Measurements from ENCODE around the gene ZNF219. TPM values are rescaled to one million over a fixed set of nuclear protein-coding genes. Genes with fewer than 3 reads are reported as not detected.

ZNF219 gene
- total RNA-seq, 4 donors from 2014 or later, result 68.4 to 135 (median 94.5) TPM

DNA sequence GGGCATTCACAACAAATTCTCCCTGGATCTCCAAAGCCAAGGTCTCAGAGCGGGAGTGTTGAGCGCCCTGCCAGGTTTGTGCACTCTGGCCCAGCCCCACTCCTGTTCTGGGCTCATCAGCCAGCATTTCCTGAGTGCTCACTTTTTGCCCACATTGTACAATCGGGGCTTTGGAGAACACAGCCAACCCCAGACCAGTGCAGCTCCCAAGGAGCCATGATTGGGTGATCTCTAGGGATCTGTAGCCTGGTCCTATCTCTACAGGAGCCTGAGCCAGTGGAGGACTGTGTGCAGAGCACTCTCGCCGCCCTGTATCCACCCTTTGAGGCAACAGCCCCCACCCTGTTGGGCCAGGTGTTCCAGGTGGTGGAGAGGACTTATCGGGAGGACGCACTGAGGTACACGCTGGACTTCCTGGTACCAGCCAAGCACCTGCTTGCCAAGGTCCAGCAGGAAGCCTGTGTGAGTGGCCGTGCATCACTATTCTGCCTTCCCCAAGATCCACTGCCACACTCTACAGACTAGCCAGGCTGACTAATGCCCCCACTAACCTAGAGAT is 25.6 kb downstream of the ZNF219 start:
- H3K27ac ChIP-seq, result peak overlapping the region; percentile 92 to 96 (median 92)
- peaks cover 20 to 44% (median 28%) of the 10 kb centered on the region in 4 donors for H3K4me1 ChIP-seq
- in situ Hi-C loops (cut with MboI; ENCODE audit: low pct_ligation_motif_present in 1 of 4, low pct_unique_long_range_greater_than_20kb in 1 of 4, low sequenced_read_pairs in 3 of 4) (no loop called here), intact Hi-C loops (cut with DNase I; ENCODE audit: low total_unique reads) (no loop called here)
- peak; percentile 68 for DNase-seq
- 61% methylated on average over 9 of the region's 9 CpGs; no CpG with 5 or more reads in 1 of the 2 donors for WGBS, 2 donors (ENCODE audit: low coverage in 1 of 2)
- H3K4me3 ChIP-seq, result no peak overlapping the region
- no peaks in the 10 kb centered on the region for H3K27me3 ChIP-seq
- no peaks in the 10 kb centered on the region for H3K9me3 ChIP-seq
- H3K36me3 ChIP-seq, result peaks cover 0 to 9% (median 4%) of the 10 kb centered on the region in 4 donors
- peak; percentile 10 for TF ChIP-seq POLR2A (IDR thresholded peaks at IDR 0.05)
- TF ChIP-seq EP300 (IDR thresholded peaks at IDR 0.05; ENCODE audit: low read depth), result no peak
- TF ChIP-seq POLR2AphosphoS5 (IDR thresholded peaks at IDR 0.05), result peak in 1 of 3 donors; percentile 43

DNA sequence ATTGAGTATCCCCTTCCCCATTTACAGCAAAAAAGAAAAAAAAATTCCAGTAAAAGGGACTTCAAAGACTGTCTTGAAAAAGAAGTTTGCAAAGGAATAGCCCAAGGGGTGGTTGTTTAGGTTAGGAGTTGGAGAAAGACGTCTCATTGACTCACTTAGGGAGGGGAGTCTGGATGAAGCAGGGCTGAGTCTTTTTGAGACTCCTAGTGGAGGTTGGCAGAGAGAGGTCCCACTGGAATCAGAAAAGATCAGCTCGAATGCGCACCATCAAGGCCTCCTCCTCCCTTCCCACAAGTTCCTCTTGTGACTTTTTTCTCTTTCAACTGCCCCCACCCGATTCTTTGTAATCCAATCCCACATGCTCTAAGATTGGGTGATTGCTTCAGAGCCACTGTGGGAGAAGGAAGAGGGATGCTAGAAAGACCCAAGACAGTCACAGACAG is 26.4 kb downstream of the ZNF219 start:
- H3K4me1 ChIP-seq, result peaks cover 20 to 44% (median 28%) of the 10 kb centered on the region in 4 donors
- no peak for DNase-seq
- intact Hi-C loops (cut with DNase I; ENCODE audit: low total_unique reads) (no loop called here), in situ Hi-C loops (cut with MboI; ENCODE audit: low pct_ligation_motif_present in 1 of 4, low pct_unique_long_range_greater_than_20kb in 1 of 4, low sequenced_read_pairs in 3 of 4) (no loop called here)
- peak overlapping the region; percentile 92 to 96 (median 92) for H3K27ac ChIP-seq
- peaks cover 0 to 9% (median 4%) of the 10 kb centered on the region in 4 donors for H3K36me3 ChIP-seq
- TF ChIP-seq, protein P1, sequence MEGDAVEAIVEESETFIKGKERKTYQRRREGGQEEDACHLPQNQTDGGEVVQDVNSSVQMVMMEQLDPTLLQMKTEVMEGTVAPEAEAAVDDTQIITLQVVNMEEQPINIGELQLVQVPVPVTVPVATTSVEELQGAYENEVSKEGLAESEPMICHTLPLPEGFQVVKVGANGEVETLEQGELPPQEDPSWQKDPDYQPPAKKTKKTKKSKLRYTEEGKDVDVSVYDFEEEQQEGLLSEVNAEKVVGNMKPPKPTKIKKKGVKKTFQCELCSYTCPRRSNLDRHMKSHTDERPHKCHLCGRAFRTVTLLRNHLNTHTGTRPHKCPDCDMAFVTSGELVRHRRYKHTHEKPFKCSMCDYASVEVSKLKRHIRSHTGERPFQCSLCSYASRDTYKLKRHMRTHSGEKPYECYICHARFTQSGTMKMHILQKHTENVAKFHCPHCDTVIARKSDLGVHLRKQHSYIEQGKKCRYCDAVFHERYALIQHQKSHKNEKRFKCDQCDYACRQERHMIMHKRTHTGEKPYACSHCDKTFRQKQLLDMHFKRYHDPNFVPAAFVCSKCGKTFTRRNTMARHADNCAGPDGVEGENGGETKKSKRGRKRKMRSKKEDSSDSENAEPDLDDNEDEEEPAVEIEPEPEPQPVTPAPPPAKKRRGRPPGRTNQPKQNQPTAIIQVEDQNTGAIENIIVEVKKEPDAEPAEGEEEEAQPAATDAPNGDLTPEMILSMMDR (IDR thresholded peaks at IDR 0.05), result no peak
- TF ChIP-seq POLR2AphosphoS5 (IDR thresholded peaks at IDR 0.05), result no peak
- TF ChIP-seq POLR2A (IDR thresholded peaks at IDR 0.05), result no peak
- 29 to 39% methylated on average over 4 of the region's 4 CpGs for WGBS, 2 donors (ENCODE audit: low coverage in 1 of 2)
- H3K27me3 ChIP-seq, result no peaks in the 10 kb centered on the region
- H3K4me3 ChIP-seq, result peak overlapping the region in 2 of 4 donors; percentile 65 to 90
- no peaks in the 10 kb centered on the region for H3K9me3 ChIP-seq

DNA sequence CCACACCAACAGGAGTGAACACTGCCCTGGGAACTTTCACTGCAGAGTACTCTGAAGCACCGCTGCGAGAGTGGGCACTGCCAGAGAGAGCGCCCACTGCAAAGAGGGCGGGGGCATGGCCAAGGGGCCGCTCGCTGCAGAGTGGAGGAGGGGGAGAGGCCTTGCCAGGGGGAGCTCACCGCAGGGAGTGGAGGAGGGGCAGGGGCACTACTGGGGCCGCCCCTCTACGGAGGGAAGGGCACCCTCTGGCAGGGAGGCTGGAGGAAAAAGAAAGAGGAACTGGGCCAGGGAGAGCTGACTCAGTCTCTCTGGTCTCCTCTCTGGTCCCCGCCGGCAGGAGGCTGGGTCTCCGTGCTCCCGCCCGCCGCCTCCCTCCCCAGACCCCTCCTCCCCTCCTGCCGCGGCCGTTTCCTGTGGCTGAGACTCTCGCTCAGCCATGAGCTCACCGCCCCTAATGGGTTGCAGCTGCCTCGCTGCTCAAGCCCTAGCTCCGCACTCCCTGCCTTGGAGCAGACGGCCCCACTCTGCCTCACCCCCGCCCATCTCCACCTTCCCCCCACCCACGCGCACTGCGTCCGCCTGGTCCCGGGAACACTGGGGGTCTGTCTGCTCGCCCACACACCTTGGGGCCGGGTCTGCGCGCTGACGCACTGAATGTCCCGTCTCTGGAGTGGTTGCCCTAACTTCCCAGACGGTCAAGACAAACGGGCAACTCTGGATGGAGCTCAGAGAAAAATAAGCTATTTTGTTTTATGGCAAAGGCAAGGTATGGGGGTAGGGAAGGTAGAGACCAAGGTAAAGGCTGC is 27.0 kb downstream of the ZNF219 start:
- intact Hi-C loops (cut with DNase I; ENCODE audit: low total_unique reads), result no loop called here
- TF ChIP-seq POLR2A (IDR thresholded peaks at IDR 0.05), result peak; percentile 39
- TF ChIP-seq, protein P1 (IDR thresholded peaks at IDR 0.05), result peak in 1 of 5 experiments; percentile 3
- peak; percentile 47 to 64 (median 58) for TF ChIP-seq POLR2AphosphoS5 (IDR thresholded peaks at IDR 0.05)
- no peak for TF ChIP-seq EP300 (IDR thresholded peaks at IDR 0.05; ENCODE audit: low read depth)
- 1% methylated on average over 32 of the region's 37 CpGs; no CpG with 5 or more reads in 1 of the 2 donors for WGBS, 2 donors (ENCODE audit: low coverage in 1 of 2)

DNA sequence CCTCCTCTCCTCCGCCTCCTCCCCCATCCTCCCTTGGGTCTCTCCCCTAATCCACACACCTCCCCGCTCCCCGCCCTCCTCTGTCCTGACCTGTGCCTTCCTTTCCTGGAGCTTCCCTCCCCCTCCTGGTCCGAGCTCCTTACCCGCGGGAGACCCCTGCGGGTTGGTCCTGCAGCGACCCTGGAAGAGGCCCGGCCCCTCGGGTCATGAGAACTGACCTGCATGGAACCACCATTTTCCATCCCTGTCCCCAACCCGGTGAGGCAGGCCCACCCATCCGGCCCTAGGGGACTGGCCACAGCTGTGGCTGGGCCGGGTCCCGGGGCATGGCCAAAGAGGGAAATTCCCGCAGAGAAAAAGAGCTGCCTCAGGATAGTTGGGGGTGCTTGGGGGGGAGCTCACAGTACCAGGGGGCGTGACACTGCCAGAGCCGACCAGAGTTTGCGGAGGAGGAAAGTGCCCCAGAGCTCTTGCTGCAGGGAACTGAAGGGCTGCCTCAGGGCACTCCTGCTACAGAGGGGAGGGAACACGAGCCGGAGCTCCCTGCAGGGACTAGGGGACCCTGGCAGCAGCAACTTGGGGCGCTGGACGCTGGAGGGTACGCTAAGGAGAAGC is 27.7 kb downstream of the ZNF219 start:
- peak overlapping the region; percentile 50 to 90 (median 70) for H3K4me3 ChIP-seq
- in situ Hi-C loops (cut with MboI; ENCODE audit: low pct_ligation_motif_present in 1 of 4, low pct_unique_long_range_greater_than_20kb in 1 of 4, low sequenced_read_pairs in 3 of 4), result no loop called here
- H3K27ac ChIP-seq, result peak overlapping the region; percentile 92 to 96 (median 92)
- intact Hi-C loops (cut with DNase I; ENCODE audit: low total_unique reads), result no loop called here
- no peaks in the 10 kb centered on the region for H3K9me3 ChIP-seq
- peaks cover 20 to 44% (median 28%) of the 10 kb centered on the region in 4 donors for H3K4me1 ChIP-seq
- TF ChIP-seq, protein P1 (IDR thresholded peaks at IDR 0.05), result peak in 1 of 5 experiments; percentile 31
- TF ChIP-seq POLR2A (IDR thresholded peaks at IDR 0.05) (no peak), EP300 (IDR thresholded peaks at IDR 0.05; ENCODE audit: low read depth) (no peak), POLR2AphosphoS5 (IDR thresholded peaks at IDR 0.05) (no peak)
- no peaks in the 10 kb centered on the region for H3K27me3 ChIP-seq
- WGBS, 2 donors (ENCODE audit: low coverage in 1 of 2), result 0 to 1% methylated on average over 3 to 22 of the region's 23 CpGs
- no peaks in the 10 kb centered on the region for H3K36me3 ChIP-seq
- DNase-seq, result peak; percentile 74

More for the DNA sequence above, 27.0 kb downstream of the ZNF219 start:
- Histone ChIP-seq H3K36me3 (peaks cover 0 to 4% (median 2%) of the 10 kb centered on the region in 4 donors), H3K4me3 (peak overlapping the region; percentile 50 to 90 (median 70)), H3K27ac (peak overlapping the region; percentile 92 to 96 (median 92)), H3K9me3 (no peaks in the 10 kb centered on the region), H3K4me1 (peaks cover 20 to 44% (median 28%) of the 10 kb centered on the region in 4 donors), H3K27me3 (no peaks in the 10 kb centered on the region)
- peak; percentile 85 for DNase-seq
- in situ Hi-C loops (cut with MboI; ENCODE audit: low pct_ligation_motif_present in 1 of 4, low pct_unique_long_range_greater_than_20kb in 1 of 4, low sequenced_read_pairs in 3 of 4), result no loop called here
